HG03196 (cell line): ENCODE measurements around the gene TBX2.

ENCODE experiments used
- ATAC-seq: cut with Tn5 transposase; IDR thresholded peaks from one replicate; pipeline ENCODE4 v1.9.1; 2021; ENCODE audit not compliant: unreplicated experiment

TBX2 gene

GRCh38 chr17:61368049-61368831 lies 31.4 kb upstream of the TBX2 start:
- ATAC-seq, result no peak

- no peak for ATAC-seq
Measured at GRCh38 chr17:61368832-61369450, 30.7 kb upstream of the TBX2 start.

DNA sequence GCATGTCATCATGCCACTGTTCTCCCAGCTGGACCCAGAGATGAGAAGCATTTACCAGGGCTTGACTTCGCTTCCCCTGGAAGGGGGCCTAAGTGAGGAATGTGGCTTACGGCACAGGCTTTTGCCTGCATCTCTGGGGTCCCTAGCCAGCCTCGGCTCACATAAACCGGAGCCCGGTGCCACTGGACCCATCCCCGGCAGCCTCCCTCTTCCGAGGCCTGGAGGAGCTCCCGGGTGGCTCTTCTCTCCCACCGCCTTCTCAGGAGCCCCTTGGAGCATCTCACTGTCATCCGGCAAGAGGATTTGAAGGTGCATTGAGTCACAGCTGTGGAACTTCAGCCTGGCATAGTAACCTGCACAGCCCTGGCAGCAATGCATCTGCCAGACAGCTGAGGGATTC lies 29.9 kb upstream of the TBX2 start:
- no peak for ATAC-seq

DNA sequence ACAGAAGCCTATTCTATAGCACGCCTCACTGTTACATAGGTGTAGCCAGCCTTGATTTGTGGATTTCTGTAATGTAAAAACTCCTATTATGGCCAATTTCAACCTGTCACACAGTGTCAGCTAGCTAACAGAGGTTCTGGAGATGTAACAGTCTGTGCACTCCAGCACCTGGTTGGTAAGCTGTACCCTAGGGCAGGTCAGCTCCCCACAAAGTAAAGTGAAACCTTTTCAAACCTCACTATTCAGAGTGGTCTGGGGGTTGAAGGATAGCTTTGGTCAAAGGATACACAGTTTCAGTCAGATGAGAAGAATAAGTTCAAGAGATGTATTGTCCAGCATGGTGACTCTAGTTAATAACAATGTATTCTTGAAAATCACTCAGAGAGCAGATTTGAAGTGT lies 28.5 kb upstream of the TBX2 start:
- ATAC-seq, result no peak

- ATAC-seq, result no peak
Measured at GRCh38 chr17:61371606-61372005, 28.0 kb upstream of the TBX2 start.

GRCh38 chr17:61372436-61372835 lies 27.2 kb upstream of the TBX2 start:
- ATAC-seq, result no peak

- no peak for ATAC-seq
Measured at GRCh38 chr17:61376931-61377838, 22.5 kb upstream of the TBX2 start.

- no peak for ATAC-seq
Measured at GRCh38 chr17:61378658-61379456, 20.8 kb upstream of the TBX2 start.

DNA sequence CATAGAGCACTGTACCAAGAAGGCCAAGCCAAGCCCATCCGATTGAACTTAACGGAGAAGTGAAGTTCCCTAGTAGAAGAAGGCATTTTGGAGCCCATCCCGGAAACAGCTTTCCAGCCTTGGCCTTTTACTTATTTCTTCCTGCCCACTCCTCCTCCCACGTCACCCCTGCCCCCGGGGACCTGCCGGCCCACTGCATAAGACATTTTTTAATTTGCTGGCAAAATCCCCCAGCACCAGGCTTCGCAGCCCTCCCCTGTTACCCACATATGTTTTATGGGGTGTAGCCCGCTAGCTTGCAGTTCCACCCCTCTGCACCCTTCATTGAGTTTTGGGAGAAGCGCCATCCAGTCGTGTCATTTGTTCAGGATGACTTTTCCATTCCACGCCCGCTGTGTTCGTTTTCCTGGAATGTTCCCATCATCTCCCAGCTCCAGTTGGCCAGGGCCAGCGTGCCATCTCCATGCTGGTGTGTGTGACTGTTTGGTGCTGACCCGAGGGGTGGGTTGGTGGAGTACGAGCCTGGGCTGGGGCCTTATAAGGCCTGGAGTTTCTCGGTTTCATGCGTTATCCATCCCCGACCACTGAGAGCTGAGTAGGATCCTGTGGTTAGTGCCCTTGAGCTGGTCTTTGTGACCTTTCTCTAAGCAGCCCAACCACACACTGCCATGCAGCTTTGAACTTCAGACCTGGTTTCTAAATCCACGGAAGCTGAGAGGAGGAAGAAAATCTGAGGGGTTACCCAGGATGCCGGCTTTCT lies 20.0 kb upstream of the TBX2 start:
- ATAC-seq, result no peak

DNA sequence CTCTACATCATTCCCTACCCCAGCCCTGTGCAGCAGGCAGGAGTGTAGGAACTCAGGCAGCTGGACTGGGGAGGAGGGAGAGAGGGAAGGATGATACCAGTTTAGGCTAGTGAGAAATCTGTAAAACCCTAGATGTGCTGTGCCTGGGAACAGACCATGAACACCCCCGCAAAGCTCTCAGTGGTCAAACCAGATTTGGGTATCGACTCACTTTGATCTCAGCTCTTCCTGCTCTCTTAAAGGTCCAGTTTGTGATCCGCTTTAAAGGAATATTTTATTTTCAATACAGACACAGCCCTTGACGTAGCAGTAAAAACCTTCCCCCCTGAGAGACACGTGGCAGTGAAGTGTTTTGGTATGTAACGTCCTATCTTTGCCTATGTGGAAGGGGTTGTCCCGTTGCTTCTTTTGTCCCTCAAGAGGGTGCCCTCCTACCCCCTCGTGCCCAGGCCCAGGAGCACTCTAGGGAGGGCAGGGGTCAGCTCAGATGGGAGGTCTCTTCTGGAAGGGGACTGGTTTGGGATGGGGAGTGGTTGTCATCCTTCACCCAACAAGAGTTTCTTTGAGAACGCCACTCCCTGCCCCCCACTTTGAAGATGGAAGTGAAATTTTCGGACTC lies 19.3 kb upstream of the TBX2 start:
- no peak for ATAC-seq

DNA sequence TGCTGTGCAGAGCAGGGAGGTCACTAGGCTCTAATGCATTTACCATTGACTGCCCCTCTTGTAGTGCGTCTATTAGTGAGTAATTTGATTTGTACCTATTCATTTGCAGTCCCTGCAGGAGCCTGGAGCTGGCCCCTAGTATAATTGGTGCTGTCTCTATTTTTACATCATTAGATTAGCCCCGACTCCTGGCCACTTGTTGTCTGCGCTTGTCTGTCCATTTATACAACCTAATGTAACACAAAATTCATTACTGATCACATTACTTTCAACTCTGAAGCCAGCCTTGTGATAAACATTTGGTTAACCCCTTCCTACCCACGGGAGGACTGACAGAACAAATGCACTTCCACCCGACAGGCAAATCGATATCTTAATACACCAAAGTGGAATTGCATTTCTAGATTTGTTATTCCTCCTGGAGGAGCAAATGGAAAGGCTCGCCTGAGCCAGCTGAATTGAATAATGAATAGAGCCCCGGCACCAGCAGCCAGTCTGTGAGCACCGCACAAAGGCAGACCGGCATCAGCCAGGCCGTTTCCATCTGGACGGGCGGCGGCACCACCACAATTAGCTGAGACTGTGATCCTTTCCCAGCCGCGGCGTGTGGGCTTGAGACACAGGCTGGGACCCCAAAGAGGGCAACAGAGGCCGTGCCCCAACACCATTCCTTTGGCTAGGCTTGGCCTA lies 18.7 kb upstream of the TBX2 start:
- no peak for ATAC-seq

DNA sequence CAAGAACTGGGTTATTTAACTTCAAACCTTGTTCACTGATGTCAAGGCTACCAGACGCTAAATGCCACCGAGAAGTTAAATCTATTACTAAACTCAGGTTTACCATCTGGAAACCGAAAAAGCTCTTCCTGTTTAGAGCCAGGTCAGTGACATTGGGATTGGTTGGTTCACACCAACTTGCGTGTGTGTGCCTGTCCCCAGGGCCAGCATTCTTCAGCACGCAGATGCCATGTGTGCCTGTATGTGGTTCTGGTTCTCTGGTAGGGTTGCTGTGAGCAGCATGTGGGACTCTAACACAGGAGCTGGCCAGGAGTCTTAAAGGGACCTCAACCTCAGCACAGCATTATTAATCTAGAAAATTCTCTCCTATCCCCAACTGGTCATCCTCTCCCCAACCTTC lies 18.1 kb upstream of the TBX2 start:
- ATAC-seq, result no peak

GRCh38 chr17:61382796-61383688 lies 16.6 kb upstream of the TBX2 start:
- no peak for ATAC-seq

- ATAC-seq, result no peak
Measured at GRCh38 chr17:61383689-61384201, 15.9 kb upstream of the TBX2 start.

DNA sequence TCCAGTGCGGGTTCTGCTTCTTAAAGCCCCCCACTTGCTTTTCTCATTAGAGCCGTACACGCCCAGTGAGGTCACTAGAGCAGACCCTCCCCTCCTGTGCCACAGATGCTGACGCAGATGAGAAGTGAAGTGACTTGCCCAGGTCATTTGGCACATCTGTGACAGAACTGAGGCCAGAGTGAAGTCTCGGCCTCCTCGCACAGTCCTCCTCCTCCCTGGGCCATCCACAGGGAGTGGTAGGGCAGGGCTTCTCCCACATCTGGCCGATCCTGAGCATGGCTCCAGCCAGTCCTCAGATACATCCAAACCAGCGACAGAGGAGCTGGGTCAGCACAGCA lies 15.3 kb upstream of the TBX2 start:
- ATAC-seq, result no peak

DNA sequence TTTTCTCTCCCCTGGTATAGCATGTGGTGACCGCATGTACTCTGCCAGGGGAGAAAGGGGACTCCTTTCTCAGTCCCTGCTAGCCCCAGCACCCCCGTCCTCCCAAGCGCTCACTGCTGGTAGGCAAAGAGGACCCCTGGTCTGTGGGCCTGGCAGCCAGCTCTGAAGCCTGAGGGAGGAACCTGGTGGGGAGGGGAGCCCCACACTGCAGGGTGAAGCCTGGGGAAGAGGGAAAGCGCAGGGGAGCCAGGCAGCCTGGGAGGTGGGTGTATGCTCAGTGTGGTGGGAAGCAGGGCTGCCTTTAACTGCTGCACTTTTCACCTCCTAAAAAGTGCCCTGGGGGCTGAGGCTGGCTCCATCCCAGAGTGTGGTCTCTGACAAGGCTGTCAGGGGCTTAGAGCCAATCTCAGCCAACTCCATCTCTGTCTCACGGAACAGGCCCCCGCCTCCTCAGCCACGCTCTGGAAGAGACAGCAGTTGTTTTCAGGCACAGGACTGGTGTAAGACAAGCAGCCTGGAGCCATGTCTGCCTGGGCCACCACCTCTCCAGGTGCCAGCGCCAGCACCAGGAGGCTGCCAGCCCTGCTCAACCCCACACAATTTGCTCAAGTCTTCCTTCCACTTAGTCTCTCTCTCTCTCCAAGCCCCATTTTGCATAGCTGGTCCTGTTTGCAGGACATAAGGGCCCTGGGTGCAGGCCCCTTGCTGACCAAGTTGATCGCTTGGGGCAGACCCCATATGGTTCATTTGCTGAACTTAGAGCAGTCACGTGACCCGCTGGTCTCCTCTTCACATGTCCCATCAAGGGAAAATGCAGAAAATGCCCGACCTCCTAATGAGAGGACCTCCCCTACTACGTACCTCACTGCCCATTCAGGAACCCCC lies 14.7 kb upstream of the TBX2 start:
- no peak for ATAC-seq

DNA sequence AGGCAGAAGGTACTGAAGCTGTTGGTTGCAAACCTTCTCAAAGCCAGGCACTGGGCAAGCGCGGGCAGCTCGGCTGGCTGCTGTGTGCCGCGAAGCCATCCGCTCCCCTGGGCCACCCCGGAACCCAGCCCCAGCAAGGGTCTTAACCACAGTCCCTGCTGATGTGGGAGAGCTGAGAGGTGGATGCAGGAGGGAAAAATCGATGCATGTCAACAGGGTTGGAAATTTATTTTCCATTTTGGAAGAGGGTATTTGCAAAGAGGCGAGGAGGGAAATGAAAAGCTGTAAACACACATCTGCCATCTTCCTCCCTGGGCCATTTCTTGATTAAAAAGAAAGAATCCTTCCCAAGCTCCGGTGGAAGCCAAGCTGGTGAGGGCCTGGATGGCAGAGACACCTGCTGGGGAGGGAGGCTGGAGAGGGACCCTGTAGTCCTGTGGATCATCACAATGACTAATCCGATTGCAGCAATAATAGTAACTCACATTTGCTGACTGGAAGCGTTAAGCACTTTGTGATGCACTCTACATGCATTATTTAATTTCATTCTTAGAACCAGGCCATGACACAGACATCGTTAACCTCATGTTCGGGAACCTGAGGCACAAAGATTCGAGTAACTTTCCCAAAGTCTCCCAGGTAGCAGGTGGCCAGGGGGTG lies 13.9 kb upstream of the TBX2 start:
- ATAC-seq, result no peak
